GM19397 (cell line): Measurements from ENCODE around the gene HTT.

ENCODE experiments used
- ATAC-seq: cut with Tn5 transposase; IDR thresholded peaks from one replicate; pipeline ENCODE4 v1.9.1; 2021; ENCODE audit warnings: mild to moderate bottlenecking, moderate library complexity; ENCODE audit not compliant: unreplicated experiment

The HTT gene

GRCh38 chr4:3198906-3199305, 124.4 kb downstream of the HTT start:
- ATAC-seq, result no peak

GRCh38 chr4:3199653-3200422, 125.4 kb downstream of the HTT start:
- no peak for ATAC-seq

- ATAC-seq, result no peak
These were observed 126.1 kb downstream of the HTT start for GRCh38 chr4:3200423-3201090.

- no peak for ATAC-seq
These were observed 127.5 kb downstream of the HTT start for GRCh38 chr4:3201718-3202702.

- no peak for ATAC-seq
These were observed 128.6 kb downstream of the HTT start for GRCh38 chr4:3202836-3203820.

GRCh38 chr4:3203971-3204431, 129.5 kb downstream of the HTT start:
- no peak for ATAC-seq

GRCh38 chr4:3205995-3206394, 131.5 kb downstream of the HTT start:
- no peak for ATAC-seq

- ATAC-seq, result no peak
These were observed 132.1 kb downstream of the HTT start for GRCh38 chr4:3206439-3207100.

- ATAC-seq, result no peak
These were observed 133.1 kb downstream of the HTT start for GRCh38 chr4:3207531-3208037.

- ATAC-seq, result no peak
These were observed 134.3 kb downstream of the HTT start for GRCh38 chr4:3208826-3209225.

GRCh38 chr4:3209551-3210325, 135.3 kb downstream of the HTT start:
- no peak for ATAC-seq

- no peak for ATAC-seq
These were observed 136.0 kb downstream of the HTT start for GRCh38 chr4:3210467-3210866.

- ATAC-seq, result no peak
These were observed 137.4 kb downstream of the HTT start for GRCh38 chr4:3211866-3212265.

- no peak for ATAC-seq
These were observed 138.1 kb downstream of the HTT start for GRCh38 chr4:3212391-3213105.

- no peak for ATAC-seq
These were observed 138.6 kb downstream of the HTT start for GRCh38 chr4:3213106-3213425.

- ATAC-seq, result no peak
These were observed 139.3 kb downstream of the HTT start for GRCh38 chr4:3213661-3214250.

- no peak for ATAC-seq
These were observed 140.8 kb downstream of the HTT start for GRCh38 chr4:3215256-3215655.

- no peak for ATAC-seq
These were observed 141.3 kb downstream of the HTT start for GRCh38 chr4:3215733-3216132.
